ENCODE results near the gene STX4. TPM values are rescaled to one million over a fixed set of nuclear protein-coding genes. Genes with fewer than 3 reads are reported as not detected.

STX4 gene
- total and polyA plus RNA-seq, 9 of the 15 experiments (the other 6 are each of a cell fraction or from before 2014, with no cell fraction given): 3.2 to 48.0 (median 21.5) TPM

GRCh38 chr16:31073970-31074813 is 40.8 kb downstream of the STX4 start, which contains the start of the genes ZNF646 and ZNF668 (continued):
- TF ChIP-seq SMARCA5 (IDR thresholded peaks at IDR 0.05) (0 out of 2 replicates have a peak, but pooled peaks have one; percentile 16), TAF15 (IDR thresholded peaks at IDR 0.05; ENCODE audit: low read depth, low read length) (no peak), ZNF639 (CRISPR knock-in tag; conservative IDR thresholded peaks at IDR 0.05 in 1 of 2, IDR thresholded peaks at IDR 0.05 in 1 of 2) (no peak; a peak in 2 of 4 replicates), ZNF507 (tag; conservative IDR thresholded peaks at IDR 0.05) (no peak), ZNF217 (CRISPR knock-in tag; IDR thresholded peaks at IDR 0.05) (no peak), FOXJ2 (tag; IDR thresholded peaks at IDR 0.05) (peak; percentile 64; the same call in 1 of the 2 replicates), ZNF146 (CRISPR knock-in tag; IDR thresholded peaks at IDR 0.05; ENCODE audit: unreplicated experiment) (no peak)

GRCh38 chr16:31074814-31075183 is 41.4 kb downstream of the STX4 start:
- H3K9me1 ChIP-seq (ENCODE audit: control insufficient read depth, insufficient read depth, low read length): no peaks in the 10 kb centered on the region
- peak overlapping the region; percentile 79 for H3K4me3 ChIP-seq
- H3K36me3 ChIP-seq (ENCODE audit: control insufficient read depth, insufficient read depth, low read length): peaks cover 42% of the 10 kb centered on the region
- peak overlapping the region; percentile 97 for H3K4me2 ChIP-seq (ENCODE audit: insufficient read depth, low read length)
- H3K4me1 ChIP-seq (replicated peaks in 1 of 2; ENCODE audit: control insufficient read depth in 2 of 2, insufficient read depth in 2 of 2, low read length in 2 of 2): peaks cover 11 to 38% of the 10 kb centered on the region in 2 experiments; a peak in 4 of 5 replicates
- peak overlapping the region; percentile 86 to 95 for H3K9ac ChIP-seq (ENCODE audit: insufficient read depth in 1 of 2, low read depth in 2 of 2, low read length in 2 of 2)
- no peaks in the 10 kb centered on the region for H3K27me3 ChIP-seq (ENCODE audit: control insufficient read depth in 2 of 2, insufficient read depth in 2 of 2, low read length in 2 of 2)
- H2AFZ ChIP-seq (ENCODE audit: low read depth, low read length): peak overlapping the region; percentile 95
- no peak for DNase-seq (ENCODE audit: extremely low read depth in 1 of 4, low spot score in 3 of 4)
- no peak for ATAC-seq
- CTCF ChIA-PET (ENCODE audit: low intra/inter-chr PET ratio): interaction anchor here (0.6 kb wide), 1 partner anchor 172 kb away, joined by 4 read pairs; no protein-coding TSS in a partner anchor
- 2% methylated on average over 7 of the region's 7 CpGs for WGBS (ENCODE audit: insufficient coverage, low coverage, missing lambda C conversion rate)
- H3K27ac ChIP-seq (ENCODE audit: extremely low read depth, low read depth, low read length): peak overlapping the region; percentile 84
- no peaks in the 10 kb centered on the region for H3K9me3 ChIP-seq (replicated peaks; ENCODE audit: control insufficient read depth, insufficient read depth, low read depth, low read length)
- H3K79me2 ChIP-seq (ENCODE audit: control insufficient read depth, insufficient read depth, low read length): peaks cover 64% of the 10 kb centered on the region
- BruUV-seq (replicated peaks): TSS peak; percentile 75
- no peak for FAIRE-seq
- H4K20me1 ChIP-seq (replicated peaks; ENCODE audit: control insufficient read depth, insufficient read depth, low read length): no peaks in the 10 kb centered on the region; the same call in 1 of the 2 replicates
- in situ Hi-C loops (cut with MboI) (no loop called here), intact Hi-C loops (cut with micrococcal nuclease) (loop anchor here (2.0 to 5.0 kb wide), 2 partner anchors 68 to 82 kb away; no protein-coding TSS in a partner anchor)
- POLR2A ChIA-PET: interaction anchor here (0.8 to 3.3 kb wide), 9 partner anchors 11 to 121 kb away, joined by 3 to 32 read pairs (median 7); partner anchors contain the start of gene FUS
- TF ChIP-seq CHD1 (IDR thresholded peaks at IDR 0.05; ENCODE audit: low read length): peak; percentile 24
- TF ChIP-seq CBX5 (IDR thresholded peaks at IDR 0.05; ENCODE audit: borderline replicate concordance, low read depth): no peak
- no peak for TF ChIP-seq ARID1B (IDR thresholded peaks at IDR 0.05)
- TF ChIP-seq CREM (IDR thresholded peaks at IDR 0.05; ENCODE audit: low read depth): no peak
- TF ChIP-seq ZBTB11 (CRISPR knock-in tag; IDR thresholded peaks at IDR 0.05): no peak
- no peak for TF ChIP-seq POLR2H (tag; IDR thresholded peaks at IDR 0.05; ENCODE audit: low read depth)
- TF ChIP-seq FOXJ2 (tag; IDR thresholded peaks at IDR 0.05): 0 out of 2 replicates have a peak, but pooled peaks have one; percentile 21
- no peak for TF ChIP-seq KDM5B (IDR thresholded peaks at IDR 0.05; ENCODE audit: insufficient replicate concordance, low read depth, low read length)
- no peak for TF ChIP-seq ZNF77 (CRISPR knock-in tag; IDR thresholded peaks at IDR 0.05)

Data from K562 (cell line).